C4-2B (cell line): Measurements from ENCODE around the gene SLC38A3.
A peak's percentile ranks its signal among the peaks of the same experiment; 100 is the strongest.

Source experiments
- H3K27ac ChIP-seq: fragments of 450-650 bp; 2 replicates; pipeline ENCODE4 v1.5.1; 2017
- ZFX ChIP-seq: fragments of 450-650 bp; IDR thresholded peaks from 2 replicates; pipeline ENCODE4 v1.6.1; 2017
- TF ChIP-seq, protein P1 (sequence below): fragments of 450-650 bp; conservative IDR thresholded peaks from 2 replicates; pipeline ENCODE4 v1.5.1; 2017; ENCODE audit warnings: mild to moderate bottlenecking

Gene SLC38A3

DNA sequence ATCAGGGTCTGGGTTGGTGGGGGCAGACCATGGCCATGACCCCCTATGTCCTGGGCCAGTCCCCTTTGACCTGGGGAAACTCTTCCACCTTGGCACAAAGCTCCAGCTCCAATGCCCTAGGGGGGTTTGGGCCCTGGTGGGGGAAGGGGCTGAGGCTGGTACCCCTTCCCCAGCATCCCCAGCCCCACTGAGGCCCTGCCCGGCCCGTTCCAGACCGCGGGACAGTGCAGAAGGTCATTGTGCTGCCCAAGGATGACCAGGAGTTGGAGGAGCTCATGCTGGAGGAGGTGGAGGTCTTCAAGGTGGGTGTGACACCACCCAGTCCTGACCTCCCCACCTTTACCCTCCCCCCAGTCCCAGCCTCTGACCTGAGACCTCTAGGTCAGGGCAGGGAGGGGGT is 19.8 kb upstream of the SLC38A3 start:
- TF ChIP-seq, protein P1, sequence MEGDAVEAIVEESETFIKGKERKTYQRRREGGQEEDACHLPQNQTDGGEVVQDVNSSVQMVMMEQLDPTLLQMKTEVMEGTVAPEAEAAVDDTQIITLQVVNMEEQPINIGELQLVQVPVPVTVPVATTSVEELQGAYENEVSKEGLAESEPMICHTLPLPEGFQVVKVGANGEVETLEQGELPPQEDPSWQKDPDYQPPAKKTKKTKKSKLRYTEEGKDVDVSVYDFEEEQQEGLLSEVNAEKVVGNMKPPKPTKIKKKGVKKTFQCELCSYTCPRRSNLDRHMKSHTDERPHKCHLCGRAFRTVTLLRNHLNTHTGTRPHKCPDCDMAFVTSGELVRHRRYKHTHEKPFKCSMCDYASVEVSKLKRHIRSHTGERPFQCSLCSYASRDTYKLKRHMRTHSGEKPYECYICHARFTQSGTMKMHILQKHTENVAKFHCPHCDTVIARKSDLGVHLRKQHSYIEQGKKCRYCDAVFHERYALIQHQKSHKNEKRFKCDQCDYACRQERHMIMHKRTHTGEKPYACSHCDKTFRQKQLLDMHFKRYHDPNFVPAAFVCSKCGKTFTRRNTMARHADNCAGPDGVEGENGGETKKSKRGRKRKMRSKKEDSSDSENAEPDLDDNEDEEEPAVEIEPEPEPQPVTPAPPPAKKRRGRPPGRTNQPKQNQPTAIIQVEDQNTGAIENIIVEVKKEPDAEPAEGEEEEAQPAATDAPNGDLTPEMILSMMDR = no peak
- TF ChIP-seq ZFX = no peak
- peak overlapping the region; percentile 73 for H3K27ac ChIP-seq

GRCh38 chr3:50186096-50186495 is 19.0 kb upstream of the SLC38A3 start:
- TF ChIP-seq, protein P1 = no peak
- no peak for TF ChIP-seq ZFX
- H3K27ac ChIP-seq = no peak overlapping the region

GRCh38 chr3:50187750-50188149 is 17.3 kb upstream of the SLC38A3 start:
- no peak overlapping the region for H3K27ac ChIP-seq
- no peak for TF ChIP-seq ZFX
- TF ChIP-seq, protein P1 = no peak

- no peak overlapping the region for H3K27ac ChIP-seq
- TF ChIP-seq, protein P1 = peak; percentile 76
- TF ChIP-seq ZFX = no peak
Measured at GRCh38 chr3:50189274-50189673, 15.8 kb upstream of the SLC38A3 start.

DNA sequence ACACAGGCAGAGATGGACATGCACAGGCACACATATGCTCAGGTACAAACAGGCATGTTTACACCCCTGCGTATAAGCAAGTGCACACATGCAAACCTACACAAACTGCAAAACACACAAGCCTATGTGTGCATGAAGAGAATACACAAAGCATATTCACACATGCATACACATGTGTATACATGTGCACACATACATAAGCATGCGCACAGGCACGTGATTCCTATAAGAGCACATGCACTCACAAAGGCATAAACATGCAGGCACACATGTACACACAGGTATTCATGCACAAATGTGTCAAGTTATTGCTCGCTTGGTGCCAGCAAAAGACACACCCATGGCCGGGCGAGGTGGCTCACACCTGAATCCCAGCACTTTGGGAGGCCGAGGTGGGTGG is 15.1 kb upstream of the SLC38A3 start:
- TF ChIP-seq ZFX = no peak
- TF ChIP-seq, protein P1 = no peak
- H3K27ac ChIP-seq = no peak overlapping the region

DNA sequence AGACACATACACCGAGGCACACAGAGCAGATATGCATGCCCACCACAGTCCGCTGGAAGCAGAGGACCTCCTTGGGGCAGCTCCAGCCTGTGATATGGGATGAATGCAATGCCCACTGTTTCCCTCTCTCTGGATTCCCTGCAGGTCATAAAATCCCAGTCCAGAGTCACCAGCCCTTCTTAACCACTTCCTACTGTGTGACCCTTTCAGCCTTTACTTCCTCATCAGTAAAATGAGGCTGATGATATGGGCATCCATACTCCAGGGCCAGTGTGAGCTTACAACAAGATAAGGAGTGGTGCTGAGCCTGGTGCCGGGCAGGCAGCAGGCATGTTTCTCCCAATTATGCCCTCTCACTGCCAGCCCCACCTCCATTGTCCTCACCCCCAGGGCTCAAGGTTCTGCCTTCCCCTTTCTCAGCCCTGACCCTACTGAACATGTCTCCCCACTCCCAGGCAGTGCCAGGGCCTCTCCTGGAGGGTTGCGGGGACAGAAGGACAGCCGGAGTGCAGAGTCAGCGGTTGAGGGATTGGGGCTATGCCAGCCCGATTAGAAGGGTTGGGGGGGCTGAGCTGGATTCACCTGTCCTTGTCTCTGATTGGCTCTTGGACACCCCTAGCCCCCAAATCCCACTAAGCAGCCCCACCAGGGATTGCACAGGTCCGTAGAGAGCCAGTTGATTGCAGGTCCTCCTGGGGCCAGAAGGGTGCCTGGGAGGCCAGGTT is 14.0 kb upstream of the SLC38A3 start, which contains the start of gene GNAT1:
TSS of gene GNAT1 (plus strand) at position 675 of the 725 bp plus-strand sequence. CDS start 116 bp downstream, outside the sequence.
- H3K27ac ChIP-seq = no peak within 1 kb of the TSS
- TF ChIP-seq, protein P1 = no peak
- TF ChIP-seq ZFX = no peak

- TF ChIP-seq ZFX = no peak
- TF ChIP-seq, protein P1 = no peak
- H3K27ac ChIP-seq = no peak overlapping the region
Measured at GRCh38 chr3:50192124-50192523, 12.9 kb upstream of the SLC38A3 start.
